ENCODE measurements around the gene DLG2.

The DLG2 gene

GRCh38 chr11:83635166-83635565, 1992.0 kb downstream of the DLG2 start:
- H3K9me3 ChIP-seq (ENCODE audit: control insufficient read depth, low read length): no peaks in the 10 kb centered on the region
- H3K27me3 ChIP-seq (ENCODE audit: control insufficient read depth, insufficient read depth, low read length, poor library complexity, severe bottlenecking): no peaks in the 10 kb centered on the region
- no peaks in the 10 kb centered on the region for H3K36me3 ChIP-seq (ENCODE audit: control insufficient read depth, insufficient read depth, low read length)
- no peak overlapping the region for H3K27ac ChIP-seq (ENCODE audit: insufficient read depth, low read depth, low read length, poor library complexity, severe bottlenecking)
- no peaks in the 10 kb centered on the region for H3K4me1 ChIP-seq (ENCODE audit: control insufficient read depth, insufficient read depth, low read length)
- H3K4me3 ChIP-seq (ENCODE audit: insufficient read depth, low read depth, low read length): no peak overlapping the region
- WGBS, 2 experiments: 92 to 100% methylated on average over 2 of the region's 3 CpGs

GRCh38 chr11:83630211-83630610, 1996.9 kb downstream of the DLG2 start:
- H3K36me3 ChIP-seq (ENCODE audit: control insufficient read depth, insufficient read depth, low read length): no peaks in the 10 kb centered on the region
- 77 to 83% methylated on average over 1 of the region's 1 CpG for WGBS, 2 experiments
- no peaks in the 10 kb centered on the region for H3K27me3 ChIP-seq (ENCODE audit: control insufficient read depth, insufficient read depth, low read length, poor library complexity, severe bottlenecking)
- H3K4me3 ChIP-seq (ENCODE audit: insufficient read depth, low read depth, low read length): no peak overlapping the region
- H3K27ac ChIP-seq (ENCODE audit: insufficient read depth, low read depth, low read length, poor library complexity, severe bottlenecking): no peak overlapping the region
- no peaks in the 10 kb centered on the region for H3K9me3 ChIP-seq (ENCODE audit: control insufficient read depth, low read length)
- H3K4me1 ChIP-seq (ENCODE audit: control insufficient read depth, insufficient read depth, low read length): no peaks in the 10 kb centered on the region

GRCh38 chr11:83629775-83630174, 1997.4 kb downstream of the DLG2 start:
- Histone ChIP-seq H3K4me1 (ENCODE audit: control insufficient read depth, insufficient read depth, low read length) (no peaks in the 10 kb centered on the region), H3K4me3 (ENCODE audit: insufficient read depth, low read depth, low read length) (no peak overlapping the region), H3K27me3 (ENCODE audit: control insufficient read depth, insufficient read depth, low read length, poor library complexity, severe bottlenecking) (no peaks in the 10 kb centered on the region), H3K36me3 (ENCODE audit: control insufficient read depth, insufficient read depth, low read length) (no peaks in the 10 kb centered on the region), H3K9me3 (ENCODE audit: control insufficient read depth, low read length) (no peaks in the 10 kb centered on the region), H3K27ac (ENCODE audit: insufficient read depth, low read depth, low read length, poor library complexity, severe bottlenecking) (no peak overlapping the region)
- WGBS, 2 experiments: 88% methylated on average over 1 of the region's 2 CpGs; no CpG with 5 or more reads in 1 of the 2 experiments

GRCh38 chr11:83628622-83629355, 1998.4 kb downstream of the DLG2 start:
- H3K27me3 ChIP-seq (ENCODE audit: control insufficient read depth, insufficient read depth, low read length, poor library complexity, severe bottlenecking): no peaks in the 10 kb centered on the region
- H3K9me3 ChIP-seq (ENCODE audit: control insufficient read depth, low read length): no peaks in the 10 kb centered on the region
- WGBS, 2 experiments: 93 to 94% methylated on average over 5 of the region's 5 CpGs
- H3K4me3 ChIP-seq (ENCODE audit: insufficient read depth, low read depth, low read length): no peak overlapping the region
- no peaks in the 10 kb centered on the region for H3K4me1 ChIP-seq (ENCODE audit: control insufficient read depth, insufficient read depth, low read length)
- H3K36me3 ChIP-seq (ENCODE audit: control insufficient read depth, insufficient read depth, low read length): no peaks in the 10 kb centered on the region
- H3K27ac ChIP-seq (ENCODE audit: insufficient read depth, low read depth, low read length, poor library complexity, severe bottlenecking): no peak overlapping the region

- Histone ChIP-seq H3K27ac (ENCODE audit: insufficient read depth, low read depth, low read length, poor library complexity, severe bottlenecking) (no peak overlapping the region), H3K36me3 (ENCODE audit: control insufficient read depth, insufficient read depth, low read length) (no peaks in the 10 kb centered on the region), H3K27me3 (ENCODE audit: control insufficient read depth, insufficient read depth, low read length, poor library complexity, severe bottlenecking) (no peaks in the 10 kb centered on the region), H3K9me3 (ENCODE audit: control insufficient read depth, low read length) (no peaks in the 10 kb centered on the region), H3K4me1 (ENCODE audit: control insufficient read depth, insufficient read depth, low read length) (no peaks in the 10 kb centered on the region), H3K4me3 (ENCODE audit: insufficient read depth, low read depth, low read length) (no peak overlapping the region)
- 95 to 97% methylated on average over 3 of the region's 3 CpGs for WGBS, 2 experiments
Measured at GRCh38 chr11:83625336-83625735, 2001.8 kb downstream of the DLG2 start.

- no peaks in the 10 kb centered on the region for H3K27me3 ChIP-seq (ENCODE audit: control insufficient read depth, insufficient read depth, low read length, poor library complexity, severe bottlenecking)
- no peak overlapping the region for H3K4me3 ChIP-seq (ENCODE audit: insufficient read depth, low read depth, low read length)
- peaks cover 3% of the 10 kb centered on the region for H3K4me1 ChIP-seq (ENCODE audit: control insufficient read depth, insufficient read depth, low read length)
- H3K27ac ChIP-seq (ENCODE audit: insufficient read depth, low read depth, low read length, poor library complexity, severe bottlenecking): no peak overlapping the region
- H3K9me3 ChIP-seq (ENCODE audit: control insufficient read depth, low read length): no peaks in the 10 kb centered on the region
- WGBS, 2 experiments: 78% methylated on average over 1 of the region's 1 CpG; no CpG with 5 or more reads in 1 of the 2 experiments
- H3K36me3 ChIP-seq (ENCODE audit: control insufficient read depth, insufficient read depth, low read length): no peaks in the 10 kb centered on the region
Measured at GRCh38 chr11:83617671-83618070, 2009.5 kb downstream of the DLG2 start.

- Histone ChIP-seq H3K9me3 (ENCODE audit: control insufficient read depth, low read length) (no peaks in the 10 kb centered on the region), H3K27me3 (ENCODE audit: control insufficient read depth, insufficient read depth, low read length, poor library complexity, severe bottlenecking) (no peaks in the 10 kb centered on the region), H3K27ac (ENCODE audit: insufficient read depth, low read depth, low read length, poor library complexity, severe bottlenecking) (no peak overlapping the region), H3K4me3 (ENCODE audit: insufficient read depth, low read depth, low read length) (no peak overlapping the region), H3K36me3 (ENCODE audit: control insufficient read depth, insufficient read depth, low read length) (no peaks in the 10 kb centered on the region), H3K4me1 (ENCODE audit: control insufficient read depth, insufficient read depth, low read length) (peaks cover 3% of the 10 kb centered on the region)
- WGBS, 2 experiments: 81 to 84% methylated on average over 2 of the region's 2 CpGs
Measured at GRCh38 chr11:83613767-83614121, 2013.4 kb downstream of the DLG2 start.

- H3K4me3 ChIP-seq (ENCODE audit: insufficient read depth, low read depth, low read length): no peak overlapping the region
- no peaks in the 10 kb centered on the region for H3K9me3 ChIP-seq (ENCODE audit: control insufficient read depth, low read length)
- no peak overlapping the region for H3K27ac ChIP-seq (ENCODE audit: insufficient read depth, low read depth, low read length, poor library complexity, severe bottlenecking)
- H3K4me1 ChIP-seq (ENCODE audit: control insufficient read depth, insufficient read depth, low read length): peaks cover 3% of the 10 kb centered on the region
- WGBS, 2 experiments: 56 to 64% methylated on average over 5 of the region's 5 CpGs
- no peaks in the 10 kb centered on the region for H3K27me3 ChIP-seq (ENCODE audit: control insufficient read depth, insufficient read depth, low read length, poor library complexity, severe bottlenecking)
- H3K36me3 ChIP-seq (ENCODE audit: control insufficient read depth, insufficient read depth, low read length): no peaks in the 10 kb centered on the region
Measured at GRCh38 chr11:83612891-83613766, 2014.0 kb downstream of the DLG2 start.

- H3K4me1 ChIP-seq (ENCODE audit: control insufficient read depth, insufficient read depth, low read length): peaks cover 3% of the 10 kb centered on the region
- 79 to 93% methylated on average over 3 of the region's 3 CpGs for WGBS, 2 experiments
- no peaks in the 10 kb centered on the region for H3K9me3 ChIP-seq (ENCODE audit: control insufficient read depth, low read length)
- H3K27me3 ChIP-seq (ENCODE audit: control insufficient read depth, insufficient read depth, low read length, poor library complexity, severe bottlenecking): no peaks in the 10 kb centered on the region
- no peak overlapping the region for H3K4me3 ChIP-seq (ENCODE audit: insufficient read depth, low read depth, low read length)
- H3K27ac ChIP-seq (ENCODE audit: insufficient read depth, low read depth, low read length, poor library complexity, severe bottlenecking): no peak overlapping the region
- no peaks in the 10 kb centered on the region for H3K36me3 ChIP-seq (ENCODE audit: control insufficient read depth, insufficient read depth, low read length)
Measured at GRCh38 chr11:83611600-83611999, 2015.5 kb downstream of the DLG2 start.

- no peaks in the 10 kb centered on the region for H3K9me3 ChIP-seq (ENCODE audit: control insufficient read depth, low read length)
- WGBS, 2 experiments: 88 to 93% methylated on average over 2 of the region's 2 CpGs
- no peak overlapping the region for H3K27ac ChIP-seq (ENCODE audit: insufficient read depth, low read depth, low read length, poor library complexity, severe bottlenecking)
- H3K27me3 ChIP-seq (ENCODE audit: control insufficient read depth, insufficient read depth, low read length, poor library complexity, severe bottlenecking): no peaks in the 10 kb centered on the region
- no peaks in the 10 kb centered on the region for H3K36me3 ChIP-seq (ENCODE audit: control insufficient read depth, insufficient read depth, low read length)
- H3K4me1 ChIP-seq (ENCODE audit: control insufficient read depth, insufficient read depth, low read length): peaks cover 3% of the 10 kb centered on the region
- H3K4me3 ChIP-seq (ENCODE audit: insufficient read depth, low read depth, low read length): no peak overlapping the region
Measured at GRCh38 chr11:83611031-83611430, 2016.1 kb downstream of the DLG2 start.
